ENCODE data around the gene CLSTN3.

DNA sequence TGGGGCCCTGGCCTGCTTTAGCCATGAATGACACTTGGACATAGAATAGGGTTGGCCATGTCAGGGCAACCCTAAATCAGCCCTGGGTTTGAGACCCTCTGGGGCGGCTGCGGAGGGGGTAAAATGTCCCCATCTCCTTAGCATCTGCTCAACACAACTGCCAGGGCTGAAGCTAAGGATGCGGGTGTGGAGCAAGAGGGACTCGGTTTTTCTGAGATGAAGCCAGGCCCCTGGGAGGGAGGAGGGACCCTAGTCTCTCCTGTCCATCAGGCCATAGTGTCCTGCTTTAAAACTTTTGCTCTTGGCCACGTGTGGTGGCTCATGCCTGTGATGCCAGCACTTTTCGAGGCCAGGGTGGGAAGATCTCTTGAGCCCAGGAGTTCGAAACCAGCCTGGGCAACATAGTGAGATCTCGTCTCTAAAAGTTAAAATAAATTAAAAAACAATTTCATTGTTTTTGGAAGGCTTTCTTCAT lies 37.1 kb upstream of the CLSTN3 start:
- TF ChIP-seq EP300 (IDR thresholded peaks at IDR 0.05; ENCODE audit: borderline replicate concordance in 1 of 2, low read depth in 2 of 2, low read length in 2 of 2) (no peak), RXRA (IDR thresholded peaks at IDR 0.05; ENCODE audit: insufficient read depth, low read depth, low read length) (no peak), CTCF (IDR thresholded peaks at IDR 0.05; ENCODE audit: control extremely low read depth in 1 of 3, insufficient read depth in 1 of 3, low read depth in 1 of 3, low read length in 3 of 3) (no peak), MAX (IDR thresholded peaks at IDR 0.05) (no peak), YY1 (IDR thresholded peaks at IDR 0.05; ENCODE audit: low read depth, low read length) (no peak), POLR2A (IDR thresholded peaks at IDR 0.05; ENCODE audit: control extremely low read depth in 1 of 2, low read depth in 2 of 2, low read length in 2 of 2) (no peak), GTF2F1 (IDR thresholded peaks at IDR 0.05; ENCODE audit: borderline replicate concordance, low read depth, low read length) (no peak), SIN3A (conservative IDR thresholded peaks at IDR 0.05 in 1 of 2, IDR thresholded peaks at IDR 0.05 in 1 of 2; ENCODE audit: low read depth in 1 of 2, low read length in 2 of 2) (no peak), SP1 (IDR thresholded peaks at IDR 0.05; ENCODE audit: low read depth, low read length) (no peak), JUND (IDR thresholded peaks at IDR 0.05; ENCODE audit: low read length) (no peak), CBX8 (IDR thresholded peaks at IDR 0.05; ENCODE audit: borderline replicate concordance, low read depth, low read length) (no peak), ASH2L (IDR thresholded peaks at IDR 0.05; ENCODE audit: low read length) (no peak)
